ENCODE data around the gene SLC6A13.

GRCh38 chr12:264269-264668 lies 1.6 kb upstream of the SLC6A13 start:
- TF ChIP-seq CTCF (conservative IDR thresholded peaks at IDR 0.05; ENCODE audit: low read depth, low read length) (no peak), EZH2phosphoT487 (IDR thresholded peaks at IDR 0.05; ENCODE audit: borderline replicate concordance, low read length) (no peak)

All from PC-3 (cell line).